ENCODE results near the gene ADGRG6.
"Not testable (repeated sequence)": the region's sequence is repeated elsewhere in the genome, so short reads cannot be mapped to it uniquely, and the experiment has no call there.

Gene ADGRG6

GRCh38 chr6:142322504-142323198 lies 20.8 kb downstream of the ADGRG6 start:
- no peak for DNase-seq

DNA sequence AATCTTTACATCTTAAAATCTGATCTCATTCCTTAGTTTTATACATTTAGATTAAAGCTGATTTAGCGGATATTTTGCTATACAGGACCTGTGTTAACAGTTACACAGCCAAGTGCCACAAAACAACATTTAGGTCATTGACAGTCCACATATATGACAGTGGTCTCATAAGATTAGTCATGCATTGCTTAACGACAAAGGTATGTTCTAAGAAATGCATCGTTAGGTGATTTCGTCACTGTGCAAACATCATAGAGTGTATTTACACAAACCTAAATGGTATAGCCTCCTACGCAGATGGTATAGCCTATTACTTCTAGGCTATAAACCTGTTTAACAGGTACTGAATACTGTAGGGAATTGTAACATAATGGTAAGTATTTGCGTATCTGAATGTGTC lies 21.6 kb downstream of the ADGRG6 start:
- DNase-seq = no peak

DNA sequence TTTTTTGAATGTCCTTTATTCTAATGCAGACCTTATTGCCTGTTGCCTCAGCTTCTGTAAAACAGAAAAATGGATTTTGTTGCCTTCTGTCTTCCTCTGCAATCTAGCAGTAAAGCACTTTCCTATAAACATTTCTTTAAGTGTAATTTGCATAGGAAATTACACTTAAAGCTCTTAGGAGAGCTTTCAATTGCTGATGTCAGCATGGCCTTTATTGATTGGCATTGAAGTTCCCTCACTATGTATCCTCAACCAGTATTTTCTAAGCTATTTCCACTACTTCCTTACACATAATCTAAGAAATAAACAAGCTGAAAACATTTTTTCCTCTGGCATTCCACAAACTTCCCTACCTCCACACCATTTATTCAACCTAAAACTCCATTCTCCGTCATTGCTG lies 22.3 kb downstream of the ADGRG6 start:
- no peak for DNase-seq

- no peak for DNase-seq
Measured at GRCh38 chr6:142325111-142325510, 23.3 kb downstream of the ADGRG6 start.

- DNase-seq = no peak
Measured at GRCh38 chr6:142326540-142326939, 24.7 kb downstream of the ADGRG6 start.

- DNase-seq = no peak
Measured at GRCh38 chr6:142328070-142328469, 26.3 kb downstream of the ADGRG6 start.

GRCh38 chr6:142329486-142330113 lies 27.8 kb downstream of the ADGRG6 start:
- no peak for DNase-seq

DNA sequence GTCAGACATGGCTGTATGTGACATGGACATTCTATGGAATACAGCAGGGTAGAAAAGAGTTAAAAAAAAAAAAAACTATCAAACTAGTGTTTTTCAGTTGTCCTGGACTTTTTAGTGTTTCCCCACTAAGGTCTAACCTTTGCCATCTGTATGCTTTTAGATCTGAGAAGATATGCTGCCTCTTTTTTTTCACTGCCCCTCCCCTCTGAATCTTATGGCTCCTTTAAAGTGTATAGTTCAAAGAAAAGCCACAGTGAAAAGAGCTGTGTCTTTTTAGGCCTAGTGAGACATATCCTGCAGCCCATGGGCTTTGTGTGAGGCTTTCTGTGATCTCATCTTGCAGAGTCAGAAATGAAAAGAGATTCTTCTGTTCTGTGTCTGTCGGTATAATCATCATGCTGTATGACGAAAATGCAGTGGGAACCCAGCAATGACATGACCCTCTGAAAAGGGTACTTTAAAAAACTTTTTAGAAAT lies 29.3 kb downstream of the ADGRG6 start:
- DNase-seq = no peak

- no peak for DNase-seq
Measured at GRCh38 chr6:142331601-142332000, 29.8 kb downstream of the ADGRG6 start.

- no peak for DNase-seq
Measured at GRCh38 chr6:142332393-142333098, 30.7 kb downstream of the ADGRG6 start.

DNA sequence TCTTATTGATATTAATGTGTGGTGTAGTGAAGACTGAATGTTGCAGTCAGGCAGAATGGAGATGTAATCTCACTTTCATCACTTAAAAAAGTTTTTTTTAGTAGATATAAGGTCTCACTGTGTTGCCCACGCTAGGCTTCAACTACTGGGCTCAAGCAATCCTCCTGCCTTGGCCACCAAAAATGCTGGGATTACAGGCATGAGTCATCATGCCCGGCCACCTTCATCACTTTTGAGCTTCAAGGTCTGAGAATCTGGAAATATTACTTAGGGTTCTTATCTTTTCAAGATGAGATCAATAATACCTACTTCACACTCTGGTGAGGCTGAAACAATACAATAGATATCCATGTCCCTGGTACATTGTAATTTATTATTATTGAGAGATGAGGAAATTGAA lies 31.6 kb downstream of the ADGRG6 start:
- DNase-seq = no peak

- DNase-seq = no peak
Measured at GRCh38 chr6:142334294-142334693, 32.5 kb downstream of the ADGRG6 start.

GRCh38 chr6:142335415-142335814 lies 33.6 kb downstream of the ADGRG6 start:
- DNase-seq = no peak

GRCh38 chr6:142336183-142336582 lies 34.4 kb downstream of the ADGRG6 start:
- no peak for DNase-seq

DNA sequence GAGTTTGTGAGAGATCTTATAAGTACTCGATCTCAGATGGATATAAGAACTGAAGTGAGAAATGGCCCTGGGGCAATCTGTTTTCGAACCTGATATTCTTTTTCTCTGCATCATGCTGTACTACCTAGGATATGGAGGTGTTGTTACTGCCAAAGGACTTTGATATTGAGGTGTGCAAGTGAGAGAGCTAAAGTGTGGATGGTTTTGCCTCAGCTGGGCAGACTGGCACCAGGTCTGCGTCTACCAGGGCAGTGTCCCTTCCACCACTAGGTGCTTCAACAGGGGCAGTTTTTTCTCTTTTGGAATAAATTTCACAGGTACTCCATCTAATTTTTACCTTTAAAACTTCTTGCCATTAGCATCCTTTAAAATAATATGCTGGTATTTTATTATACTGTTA lies 35.0 kb downstream of the ADGRG6 start:
- DNase-seq = no peak

GRCh38 chr6:142339113-142339512 lies 37.3 kb downstream of the ADGRG6 start:
- no peak for DNase-seq

- DNase-seq = no peak
Measured at GRCh38 chr6:142339968-142340658, 38.3 kb downstream of the ADGRG6 start.

- DNase-seq = no peak
Measured at GRCh38 chr6:142341855-142342330, 40.1 kb downstream of the ADGRG6 start.

DNA sequence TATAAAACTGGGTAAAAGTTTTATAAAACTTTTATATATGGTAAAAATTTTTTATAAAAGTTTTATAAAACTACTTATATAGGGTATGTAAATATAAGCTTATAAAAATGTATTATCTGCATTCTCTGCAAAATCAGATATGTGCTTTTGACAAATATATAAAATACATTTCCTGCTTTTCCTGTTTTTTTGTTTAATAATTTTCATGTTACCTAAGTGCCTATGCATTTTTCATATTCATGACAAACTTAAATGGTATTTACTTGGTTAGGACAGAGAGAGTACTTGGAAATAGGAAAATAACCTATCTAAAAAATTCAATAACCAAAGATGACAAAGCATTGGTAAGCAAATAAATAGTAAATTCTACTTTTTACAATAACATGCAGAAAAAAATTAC lies 41.2 kb downstream of the ADGRG6 start:
- DNase-seq = no peak

DNA sequence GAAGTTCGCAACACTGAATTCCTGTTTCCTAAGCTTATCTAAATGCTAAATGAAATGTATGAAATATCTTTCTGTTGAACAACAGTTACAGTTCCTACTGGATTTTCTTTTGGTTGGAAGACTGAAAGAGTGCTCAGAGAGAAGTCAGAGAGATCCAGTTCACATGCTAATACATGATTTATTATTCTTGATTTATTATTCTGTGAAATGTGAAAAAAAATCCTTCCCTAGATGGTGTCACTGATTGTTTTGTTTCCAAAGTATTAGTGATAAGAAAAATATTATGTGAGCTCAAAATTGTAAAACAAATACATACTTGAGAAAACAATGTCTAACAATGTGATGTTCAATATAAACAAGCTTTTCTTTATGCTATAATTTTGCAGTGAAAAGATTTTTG lies 42.1 kb downstream of the ADGRG6 start:
- no peak for DNase-seq

- DNase-seq = no peak
Measured at GRCh38 chr6:142345261-142345660, 43.5 kb downstream of the ADGRG6 start.

DNA sequence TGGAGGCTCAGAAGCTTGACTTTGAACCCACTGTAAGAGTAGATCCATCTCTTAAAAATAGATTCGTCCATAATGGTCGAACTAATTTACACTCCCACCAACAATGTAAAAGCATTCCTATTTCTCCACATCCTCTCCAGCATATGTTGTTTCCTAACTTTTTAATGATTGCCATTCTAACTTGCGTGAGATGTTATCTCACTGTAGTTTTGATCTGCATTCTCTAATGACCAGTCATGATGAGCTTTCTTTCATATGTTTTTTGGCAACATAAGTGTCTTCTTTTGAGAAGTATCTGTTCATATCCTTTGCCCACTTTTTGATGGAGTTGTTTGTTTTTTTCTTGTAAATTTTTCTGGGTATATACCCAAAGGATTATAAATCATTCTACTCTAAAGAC lies 44.4 kb downstream of the ADGRG6 start:
- not testable (repeated sequence) for DNase-seq

DNA sequence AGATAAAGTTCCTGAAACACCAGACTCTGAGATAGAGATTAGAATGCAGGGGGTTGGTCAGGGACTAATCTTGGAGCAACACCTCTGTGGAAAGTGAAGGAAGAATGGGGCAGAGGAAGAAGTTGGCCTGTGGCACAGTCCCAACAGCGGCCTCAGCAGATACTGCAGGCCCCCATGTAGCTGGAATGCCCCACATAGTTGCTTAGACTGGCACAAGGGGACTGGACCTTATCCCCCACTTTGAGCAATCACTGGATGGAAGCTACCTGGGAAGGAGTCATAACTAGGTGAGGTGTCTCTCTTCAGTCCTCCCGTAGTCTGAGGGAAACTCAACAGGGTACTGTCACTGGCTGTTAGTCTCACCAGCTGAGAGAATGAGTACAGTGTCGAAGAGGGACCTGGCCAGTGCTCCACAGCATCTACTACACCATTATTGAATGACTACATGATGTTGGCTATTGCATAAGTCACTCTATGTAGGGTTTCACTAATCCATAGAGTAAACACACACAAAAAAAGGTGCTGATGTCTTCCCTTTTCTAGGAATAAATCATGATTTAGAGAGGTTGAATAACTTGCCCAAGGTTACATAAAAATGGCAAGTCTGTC lies 47.5 kb downstream of the ADGRG6 start:
- DNase-seq = no peak
